ENCODE measurements around the gene OLA1.

The OLA1 gene

GRCh38 chr2:174180726-174181236 lies 67.6 kb downstream of the OLA1 start:
- Histone ChIP-seq H3K4me1 (ENCODE audit: control insufficient read depth, insufficient read depth, low read length) (peaks cover 8% of the 10 kb centered on the region; the same call in 1 of the 2 replicates), H3K36me3 (ENCODE audit: control insufficient read depth, insufficient read depth, low read length) (no peaks in the 10 kb centered on the region; the same call in 1 of the 2 replicates), H3K4me3 (ENCODE audit: low read depth, low read length) (no peak overlapping the region), H3K27me3 (ENCODE audit: control insufficient read depth, insufficient read depth, low read length) (no peaks in the 10 kb centered on the region), H3K9me3 (ENCODE audit: control insufficient read depth, insufficient read depth, low read depth, low read length) (peaks cover 4% of the 10 kb centered on the region), H3K27ac (ENCODE audit: low read depth, low read length) (no peak overlapping the region), H3K9ac (ENCODE audit: low read length) (no peak overlapping the region)

GRCh38 chr2:174180165-174180724 lies 68.1 kb downstream of the OLA1 start:
- Histone ChIP-seq H3K9ac (ENCODE audit: low read length) (no peak overlapping the region), H3K4me1 (ENCODE audit: control insufficient read depth, insufficient read depth, low read length) (peaks cover 8% of the 10 kb centered on the region; the same call in 1 of the 2 replicates), H3K36me3 (ENCODE audit: control insufficient read depth, insufficient read depth, low read length) (no peaks in the 10 kb centered on the region; the same call in 1 of the 2 replicates), H3K27ac (ENCODE audit: low read depth, low read length) (no peak overlapping the region), H3K9me3 (ENCODE audit: control insufficient read depth, insufficient read depth, low read depth, low read length) (peaks cover 8% of the 10 kb centered on the region), H3K27me3 (ENCODE audit: control insufficient read depth, insufficient read depth, low read length) (no peaks in the 10 kb centered on the region), H3K4me3 (ENCODE audit: low read depth, low read length) (no peak overlapping the region)

- Histone ChIP-seq H3K4me1 (ENCODE audit: control insufficient read depth, insufficient read depth, low read length) (peaks cover 8% of the 10 kb centered on the region; the same call in 1 of the 2 replicates), H3K36me3 (ENCODE audit: control insufficient read depth, insufficient read depth, low read length) (no peaks in the 10 kb centered on the region; the same call in 1 of the 2 replicates), H3K9me3 (ENCODE audit: control insufficient read depth, insufficient read depth, low read depth, low read length) (peaks cover 9% of the 10 kb centered on the region), H3K27me3 (ENCODE audit: control insufficient read depth, insufficient read depth, low read length) (no peaks in the 10 kb centered on the region), H3K9ac (ENCODE audit: low read length) (no peak overlapping the region), H3K4me3 (ENCODE audit: low read depth, low read length) (no peak overlapping the region), H3K27ac (ENCODE audit: low read depth, low read length) (no peak overlapping the region)
These were observed 70.9 kb downstream of the OLA1 start for GRCh38 chr2:174177316-174177890.

- Histone ChIP-seq H3K27me3 (ENCODE audit: control insufficient read depth, insufficient read depth, low read length) (no peaks in the 10 kb centered on the region), H3K9me3 (ENCODE audit: control insufficient read depth, insufficient read depth, low read depth, low read length) (peaks cover 9% of the 10 kb centered on the region), H3K9ac (ENCODE audit: low read length) (no peak overlapping the region), H3K4me1 (ENCODE audit: control insufficient read depth, insufficient read depth, low read length) (peaks cover 8% of the 10 kb centered on the region; the same call in 1 of the 2 replicates), H3K4me3 (ENCODE audit: low read depth, low read length) (no peak overlapping the region), H3K27ac (ENCODE audit: low read depth, low read length) (no peak overlapping the region), H3K36me3 (ENCODE audit: control insufficient read depth, insufficient read depth, low read length) (no peaks in the 10 kb centered on the region; the same call in 1 of the 2 replicates)
These were observed 71.4 kb downstream of the OLA1 start for GRCh38 chr2:174176898-174177297.

GRCh38 chr2:174174741-174175140 lies 73.6 kb downstream of the OLA1 start:
- Histone ChIP-seq H3K27me3 (ENCODE audit: control insufficient read depth, insufficient read depth, low read length) (no peaks in the 10 kb centered on the region), H3K9me3 (ENCODE audit: control insufficient read depth, insufficient read depth, low read depth, low read length) (peaks cover 15% of the 10 kb centered on the region), H3K27ac (ENCODE audit: low read depth, low read length) (no peak overlapping the region), H3K36me3 (ENCODE audit: control insufficient read depth, insufficient read depth, low read length) (no peaks in the 10 kb centered on the region; the same call in 1 of the 2 replicates), H3K4me3 (ENCODE audit: low read depth, low read length) (no peak overlapping the region), H3K4me1 (ENCODE audit: control insufficient read depth, insufficient read depth, low read length) (peaks cover 8% of the 10 kb centered on the region; the same call in 1 of the 2 replicates), H3K9ac (ENCODE audit: low read length) (no peak overlapping the region)

GRCh38 chr2:174172802-174173355 lies 75.5 kb downstream of the OLA1 start:
- peaks cover 18% of the 10 kb centered on the region for H3K9me3 ChIP-seq (ENCODE audit: control insufficient read depth, insufficient read depth, low read depth, low read length)
- no peaks in the 10 kb centered on the region; the same call in 1 of the 2 replicates for H3K36me3 ChIP-seq (ENCODE audit: control insufficient read depth, insufficient read depth, low read length)

GRCh38 chr2:174171686-174172445 lies 76.5 kb downstream of the OLA1 start:
- no peaks in the 10 kb centered on the region for H3K27me3 ChIP-seq (ENCODE audit: control insufficient read depth, insufficient read depth, low read length)
- H3K4me3 ChIP-seq (ENCODE audit: low read depth, low read length), result no peak overlapping the region
- H3K27ac ChIP-seq (ENCODE audit: low read depth, low read length), result no peak overlapping the region
- H3K9me3 ChIP-seq (ENCODE audit: control insufficient read depth, insufficient read depth, low read depth, low read length), result peaks cover 18% of the 10 kb centered on the region
- H3K9ac ChIP-seq (ENCODE audit: low read length), result no peak overlapping the region
- H3K36me3 ChIP-seq (ENCODE audit: control insufficient read depth, insufficient read depth, low read length), result no peaks in the 10 kb centered on the region; the same call in 1 of the 2 replicates
- peaks cover 1% of the 10 kb centered on the region; the same call in 1 of the 2 replicates for H3K4me1 ChIP-seq (ENCODE audit: control insufficient read depth, insufficient read depth, low read length)

More at GRCh38 chr2:174172802-174173355, 75.5 kb downstream of the OLA1 start:
- Histone ChIP-seq H3K4me3 (ENCODE audit: low read depth, low read length) (no peak overlapping the region), H3K4me1 (ENCODE audit: control insufficient read depth, insufficient read depth, low read length) (peaks cover 8% of the 10 kb centered on the region; the same call in 1 of the 2 replicates), H3K9ac (ENCODE audit: low read length) (no peak overlapping the region), H3K27ac (ENCODE audit: low read depth, low read length) (no peak overlapping the region), H3K27me3 (ENCODE audit: control insufficient read depth, insufficient read depth, low read length) (no peaks in the 10 kb centered on the region)

- no peak overlapping the region for H3K27ac ChIP-seq (ENCODE audit: low read depth, low read length)
- H3K4me3 ChIP-seq (ENCODE audit: low read depth, low read length), result no peak overlapping the region
- H3K4me1 ChIP-seq (ENCODE audit: control insufficient read depth, insufficient read depth, low read length), result no peaks in the 10 kb centered on the region
- H3K9ac ChIP-seq (ENCODE audit: low read length), result no peak overlapping the region
- no peaks in the 10 kb centered on the region for H3K36me3 ChIP-seq (ENCODE audit: control insufficient read depth, insufficient read depth, low read length)
- no peaks in the 10 kb centered on the region for H3K27me3 ChIP-seq (ENCODE audit: control insufficient read depth, insufficient read depth, low read length)
- H3K9me3 ChIP-seq (ENCODE audit: control insufficient read depth, insufficient read depth, low read depth, low read length), result peaks cover 9% of the 10 kb centered on the region; the same call in 1 of the 2 replicates
These were observed 79.0 kb downstream of the OLA1 start for GRCh38 chr2:174169372-174169771.

- Histone ChIP-seq H3K27ac (ENCODE audit: low read depth, low read length) (no peak overlapping the region), H3K9ac (ENCODE audit: low read length) (no peak overlapping the region), H3K9me3 (ENCODE audit: control insufficient read depth, insufficient read depth, low read depth, low read length) (peaks cover 12% of the 10 kb centered on the region; the same call in 1 of the 2 replicates), H3K36me3 (ENCODE audit: control insufficient read depth, insufficient read depth, low read length) (no peaks in the 10 kb centered on the region), H3K27me3 (ENCODE audit: control insufficient read depth, insufficient read depth, low read length) (no peaks in the 10 kb centered on the region), H3K4me3 (ENCODE audit: low read depth, low read length) (no peak overlapping the region), H3K4me1 (ENCODE audit: control insufficient read depth, insufficient read depth, low read length) (no peaks in the 10 kb centered on the region)
These were observed 82.1 kb downstream of the OLA1 start for GRCh38 chr2:174166261-174166660.

GRCh38 chr2:174161490-174161889 lies 86.8 kb downstream of the OLA1 start:
- no peak overlapping the region for H3K9ac ChIP-seq (ENCODE audit: low read length)
- H3K27ac ChIP-seq (ENCODE audit: low read depth, low read length), result no peak overlapping the region
- H3K9me3 ChIP-seq (ENCODE audit: control insufficient read depth, insufficient read depth, low read depth, low read length), result 0 out of 2 replicates have a peak, but pooled peaks cover 2% of the 10 kb centered on the region
- no peaks in the 10 kb centered on the region for H3K36me3 ChIP-seq (ENCODE audit: control insufficient read depth, insufficient read depth, low read length)
- H3K27me3 ChIP-seq (ENCODE audit: control insufficient read depth, insufficient read depth, low read length), result no peaks in the 10 kb centered on the region
- no peak overlapping the region for H3K4me3 ChIP-seq (ENCODE audit: low read depth, low read length)
- no peaks in the 10 kb centered on the region for H3K4me1 ChIP-seq (ENCODE audit: control insufficient read depth, insufficient read depth, low read length)
